Lower leg skin (tissue), 4 donors: Measurements from ENCODE around the gene DPP8. TPM values are rescaled to one million over a fixed set of nuclear protein-coding genes. Genes with fewer than 3 reads are reported as not detected.
A peak's percentile ranks its signal among the peaks of the same experiment; 100 is the strongest.

Experiments
- DNase-seq, 2 donors: peaks; one replicate each; pipeline ENCODE4 v3.0.0-alpha.2; 2019; ENCODE audit warnings: low spot score in 2 of 2
- H3K4me3 ChIP-seq: fragments of 200-600 bp; sonication (generic); 2 replicates; pipeline ENCODE4 v1.5.1; 2017; ENCODE audit warnings: mild to moderate bottlenecking, low read depth; ENCODE audit not compliant: poor library complexity, severe bottlenecking
- CTCF ChIP-seq, 3 donors: fragments of 450-650 bp; IDR thresholded peaks; one replicate each; pipeline ENCODE4 v1.5.1; 2016; ENCODE audit warnings: antibody characterized with exemption in 3 of 3, mild to moderate bottlenecking in 3 of 3, moderate library complexity in 2 of 3
- POLR2A ChIP-seq, 2 donors: fragments of 450-650 bp; IDR thresholded peaks; one replicate each; pipeline ENCODE4 v1.6.1; 2016 to 2017; ENCODE audit warnings: antibody characterized with exemption in 2 of 2, mild to moderate bottlenecking in 1 of 2, moderate library complexity in 1 of 2
- WGBS, 2 donors: methylation state at CpG; one replicate each; pipeline ENCODE4 v1.1.5; 2018; 5-methylcytosine and 5-hydroxymethylcytosine counted together
- intact Hi-C: fragments of 100-400 bp; cut with DNase I; formaldehyde crosslinking; loops from one replicate; pipeline ENCODE4 v1.15.0; 2023; ENCODE audit warnings: low total_unique reads
- total RNA-seq, 4 donors: library from RNA; depleted of rRNA; stranded (reverse); fragments of >200 nt; gene quantifications; one replicate each; pipeline ENCODE4 v1.1.0, GENCODE V29; 2016

DPP8 gene
- total RNA-seq, 4 donors from 2014 or later = 23.3 to 35.4 (median 31.1) TPM

GRCh38 chr15:65530318-65531111 is 13.0 kb upstream of the DPP8 start, which contains the start of gene HACD3:
TSS of gene HACD3 (plus strand) at chr15:65530463. CDS start at chr15:65530632, 169 bp downstream.
- DNase-seq = peak; percentile 61 to 96
- peak within 1 kb of the TSS; percentile 57 for H3K4me3 ChIP-seq
- intact Hi-C loops = no loop called here
- TF ChIP-seq CTCF (IDR thresholded peaks at IDR 0.05) = no peak
- peak in 1 of 2 donors; percentile 8 for TF ChIP-seq POLR2A (IDR thresholded peaks at IDR 0.05)
- 0 to 1% methylated on average over 37 to 50 of the region's 88 CpGs for WGBS, 2 donors

- H3K4me3 ChIP-seq = peak overlapping the region; percentile 57
- DNase-seq = no peak
- intact Hi-C loops = no loop called here
- TF ChIP-seq CTCF (IDR thresholded peaks at IDR 0.05) (no peak), POLR2A (IDR thresholded peaks at IDR 0.05) (no peak)
- 44 to 48% methylated on average over 13 of the region's 13 CpGs for WGBS, 2 donors
Measured at GRCh38 chr15:65529762-65530317, 12.4 kb upstream of the DPP8 start.

DNA sequence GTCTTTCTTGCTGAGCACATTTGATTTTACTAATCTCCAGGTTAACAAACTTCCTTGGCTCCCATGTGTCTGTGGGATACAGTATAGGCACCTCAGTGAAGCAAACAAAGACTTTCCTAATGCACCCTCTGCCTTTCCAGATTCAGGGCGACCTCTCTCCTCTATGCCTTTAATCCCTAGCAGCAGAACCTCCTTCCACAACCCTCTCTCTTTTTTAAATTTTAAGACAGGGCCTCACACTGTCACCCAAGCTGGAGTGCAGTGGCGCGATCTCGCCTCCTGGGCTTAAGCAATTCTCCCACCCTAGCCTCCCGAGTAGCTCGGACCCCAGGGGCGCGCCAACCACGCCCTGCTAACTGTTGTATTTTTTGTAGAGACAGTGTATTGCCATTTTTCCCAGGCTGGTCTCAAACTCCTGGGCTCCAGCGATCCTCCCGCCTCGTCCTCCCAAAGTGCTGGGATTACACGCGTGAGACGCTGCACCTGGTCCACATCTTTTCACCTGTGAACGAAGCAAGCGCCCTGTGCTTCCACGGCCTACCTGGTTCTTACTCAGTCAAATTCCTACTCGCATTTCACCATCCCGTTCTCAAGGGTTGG is 11.1 kb upstream of the DPP8 start:
- intact Hi-C loops = no loop called here
- no peak for TF ChIP-seq CTCF (IDR thresholded peaks at IDR 0.05)
- no peak for TF ChIP-seq POLR2A (IDR thresholded peaks at IDR 0.05)
- no peak overlapping the region for H3K4me3 ChIP-seq
- WGBS, 2 donors = 93 to 95% methylated on average over 20 of the region's 20 CpGs
- no peak for DNase-seq

- intact Hi-C loops = no loop called here
- no peak overlapping the region for H3K4me3 ChIP-seq
- no peak for DNase-seq
- no peak for TF ChIP-seq POLR2A (IDR thresholded peaks at IDR 0.05)
- TF ChIP-seq CTCF (IDR thresholded peaks at IDR 0.05) = no peak
- 57 to 77% methylated on average over 1 of the region's 1 CpG for WGBS, 2 donors
Measured at GRCh38 chr15:65525622-65526021, 8.1 kb upstream of the DPP8 start.

- intact Hi-C loops = no loop called here
- DNase-seq = no peak
- 78 to 79% methylated on average over 10 of the region's 10 CpGs for WGBS, 2 donors
- no peak overlapping the region for H3K4me3 ChIP-seq
- TF ChIP-seq POLR2A (IDR thresholded peaks at IDR 0.05) (no peak), CTCF (IDR thresholded peaks at IDR 0.05) (no peak)
Measured at GRCh38 chr15:65524226-65524625, 6.7 kb upstream of the DPP8 start.
